B cell (primary cell): ENCODE measurements around the gene SHPK. TPM values are rescaled to one million over a fixed set of nuclear protein-coding genes. Genes with fewer than 3 reads are reported as not detected.

Experiments
- ATAC-seq: fragments of 200-7000 bp; cut with Tn5 transposase; one replicate; pipeline ENCODE4 v1.10.0; 2021; ENCODE audit warnings: low read depth, mild to moderate bottlenecking, moderate number of reproducible peaks, moderate library complexity
- CTCF ChIA-PET: fragments of 350-600 bp; sonication (Branson Sonifier 250); formaldehyde crosslinking; loops from one replicate; lab custom pipeline; 2021; ENCODE audit warnings: antibody characterized with exemption, inconsistent platforms; lab: Charles Lee
- POLR2A ChIA-PET: fragments of 350-600 bp; sonication (Branson Sonifier 250); formaldehyde crosslinking; loops from one replicate; lab custom pipeline; 2021; ENCODE audit warnings: antibody characterized with exemption; lab: Charles Lee
- DNase-seq: peaks from one replicate; pipeline ENCODE4 v3.0.0; 2013
- H2AFZ ChIP-seq: 2 replicates; pipeline ENCODE4 v1.6.1; 2012; ENCODE audit warnings: mild to moderate bottlenecking, low read depth, low read length; ENCODE audit not compliant: insufficient read depth, poor library complexity, severe bottlenecking
- H3K27ac ChIP-seq, 2 donors: 1 replicate in 1 of 2; 2 replicates in 1 of 2; pipeline ENCODE4 v1.5.1; 2012 to 2013; ENCODE audit warnings: low read length in 2 of 2, mild to moderate bottlenecking in 2 of 2, moderate library complexity in 1 of 2
- H3K27me3 ChIP-seq, 4 experiments: fragments of 200-600 bp in 1 of 4; sonication (generic) in 1 of 4; replicated peaks in 1 of 4; 1 replicate in 2 of 4; 2 replicates in 2 of 4; pipeline versions ENCODE4 v1.6.1 to v1.7.0; 2013 to 2016; ENCODE audit warnings: low read length in 3 of 4, mild to moderate bottlenecking in 2 of 4, mixed read lengths in 1 of 4, moderate library complexity in 1 of 4; ENCODE audit not compliant: insufficient read depth in 4 of 4, control insufficient read depth in 3 of 4; ENCODE audit errors: control extremely low read depth in 1 of 4
- H3K36me3 ChIP-seq, 2 experiments: replicated peaks in 1 of 2; 1 replicate in 1 of 2; 2 replicates in 1 of 2; pipeline versions ENCODE4 v1.6.1 to v1.7.1; 2013; ENCODE audit warnings: low read length in 1 of 2; ENCODE audit not compliant: insufficient read depth in 2 of 2, control insufficient read depth in 1 of 2; ENCODE audit errors: control extremely low read depth in 1 of 2, extremely low read depth in 1 of 2
- H3K4me1 ChIP-seq, 2 donors: fragments of 200-600 bp in 1 of 2; sonication (generic) in 1 of 2; 1 replicate in 1 of 2; 2 replicates in 1 of 2; pipeline versions ENCODE4 v1.5.1 to v1.6.1; 2013 to 2017; ENCODE audit warnings: low read length in 2 of 2; ENCODE audit not compliant: control insufficient read depth in 2 of 2, insufficient read depth in 2 of 2
- H3K4me2 ChIP-seq: replicated peaks from 2 replicates; pipeline ENCODE3; 2012; ENCODE audit warnings: mild to moderate bottlenecking, low read depth, low read length; ENCODE audit not compliant: poor library complexity, severe bottlenecking
- H3K4me3 ChIP-seq, 5 experiments: fragments of 200-600 bp in 1 of 5; sonication (generic) in 1 of 5; 1 replicate in 3 of 5; 2 replicates in 2 of 5; pipeline versions ENCODE4 v1.5.1 to v1.7.0; 2011 to 2016; ENCODE audit warnings: low read length in 4 of 5, mild to moderate bottlenecking in 4 of 5, low read depth in 2 of 5, control low read depth in 1 of 5, moderate library complexity in 1 of 5; ENCODE audit not compliant: insufficient read depth in 1 of 5; ENCODE audit errors: control extremely low read depth in 1 of 5, extremely low read depth in 1 of 5
- H3K79me2 ChIP-seq: fragments of 200-600 bp; sonication (generic); one replicate; pipeline ENCODE4 v1.6.0; 2016; ENCODE audit warnings: low read length; ENCODE audit not compliant: control insufficient read depth, insufficient read depth
- H3K9ac ChIP-seq: fragments of 200-600 bp; sonication (generic); 2 replicates; pipeline ENCODE4 v1.6.1; 2017; ENCODE audit warnings: mild to moderate bottlenecking, low read length, moderate library complexity
- H3K9me3 ChIP-seq, 3 donors: one replicate each; pipeline versions ENCODE4 v1.6.1 to v1.7.1; 2013; ENCODE audit warnings: low read length in 2 of 3; ENCODE audit not compliant: control insufficient read depth in 2 of 3, insufficient read depth in 1 of 3; ENCODE audit errors: control extremely low read depth in 1 of 3
- H4K20me1 ChIP-seq: 2 replicates; pipeline ENCODE4 v1.6.0; 2012; ENCODE audit warnings: mild to moderate bottlenecking, low read length; ENCODE audit not compliant: insufficient read depth, control insufficient read depth, poor library complexity, severe bottlenecking
- H3K27ac Mint-ChIP-seq: one replicate; pipeline ENCODE4 v1.8.0; 2021; ENCODE audit warnings: mixed read lengths
- H3K27me3 Mint-ChIP-seq: one replicate; pipeline ENCODE4 v1.8.0; 2021; ENCODE audit warnings: mixed read lengths
- H3K4me1 Mint-ChIP-seq: one replicate; pipeline ENCODE4 v1.8.0; 2021; ENCODE audit warnings: mixed read lengths
- H3K4me3 Mint-ChIP-seq: one replicate; pipeline ENCODE4 v1.8.0; 2021; ENCODE audit warnings: mixed read lengths
- H3K9me3 Mint-ChIP-seq: one replicate; pipeline ENCODE4 v1.8.0; 2022; ENCODE audit warnings: mixed read lengths; ENCODE audit not compliant: insufficient read depth
- CTCF ChIP-seq: fragments of 200-600 bp; IDR thresholded peaks from one replicate; pipeline ENCODE4 v1.8.0; 2022; ENCODE audit warnings: antibody characterized with exemption, mild to moderate bottlenecking
- EZH2 ChIP-seq: IDR thresholded peaks from 2 replicates; pipeline ENCODE4 v1.6.1; 2012; ENCODE audit warnings: borderline replicate concordance, low read depth, mild to moderate bottlenecking, moderate library complexity, low read length; ENCODE audit not compliant: insufficient read depth, poor library complexity, severe bottlenecking
- whole genome bisulfite sequencing: methylation state at CpG from one replicate; pipeline ENCODE4 v1.1.5; 2013; ENCODE audit warnings: missing lambda C conversion rate; ENCODE audit not compliant: insufficient coverage; 5-methylcytosine and 5-hydroxymethylcytosine counted together
- intact Hi-C: fragments of 100-400 bp; cut with micrococcal nuclease; formaldehyde crosslinking; loops from one replicate; pipeline ENCODE4 v1.10.0; 2022
- polyA plus RNA-seq: library from polyadenylated mRNA; depleted of rRNA; stranded (reverse); fragments of >200 nt; gene quantifications from 2 replicates; pipeline ENCODE4 v1.2.3, GENCODE V29; 2012
- total RNA-seq, 2 donors: library from RNA; stranded (reverse); fragments of 120-200 nt in 1 of 2; gene quantifications; 1 replicate in 1 of 2; 2 replicates in 1 of 2; pipeline versions ENCODE4 v1.2.3 to v1.2.4, GENCODE V29; 2013 to 2022

Gene SHPK
- total and polyA plus RNA-seq, 2 donors (not counting 1 experiment from before 2014, with no cell fraction given), result 5.9 to 16.1 TPM

- Mint-ChIP-seq H3K4me1 (peaks cover 33% of the 10 kb centered on the region), H3K27ac (no peak overlapping the region), H3K4me3 (no peak overlapping the region), H3K27me3 (no peaks in the 10 kb centered on the region), H3K9me3 (no peaks in the 10 kb centered on the region)
- H3K4me1 ChIP-seq, result peaks cover 11 to 20% of the 10 kb centered on the region in 2 donors
- H2AFZ ChIP-seq, result no peak overlapping the region
- DNase-seq, result no peak
- ChIA-PET POLR2A (no interaction called here), CTCF (no interaction called here)
- intact Hi-C loops, result no loop called here
- no peaks in the 10 kb centered on the region for H3K9me3 ChIP-seq
- no peaks in the 10 kb centered on the region for H4K20me1 ChIP-seq
- WGBS, result 100% methylated on average over 3 of the region's 3 CpGs
- no peak overlapping the region for H3K9ac ChIP-seq
- H3K27me3 ChIP-seq, result no peaks in the 10 kb centered on the region
- no peak overlapping the region for H3K4me2 ChIP-seq
- H3K36me3 ChIP-seq, result no peaks in the 10 kb centered on the region
- peaks cover 20% of the 10 kb centered on the region for H3K79me2 ChIP-seq
- TF ChIP-seq CTCF (no peak), EZH2 (no peak)
- ATAC-seq, result no peak
- H3K4me3 ChIP-seq, result no peak overlapping the region
- H3K27ac ChIP-seq, result no peak overlapping the region
Observed at GRCh38 chr17:3641014-3641413, 5.0 kb upstream of the SHPK start.

GRCh38 chr17:3639981-3640596 is 4.0 kb upstream of the SHPK start:
- ATAC-seq (no peak), DNase-seq (no peak)
- no peaks in the 10 kb centered on the region for H3K9me3 Mint-ChIP-seq
- no peak overlapping the region for H2AFZ ChIP-seq
- no peaks in the 10 kb centered on the region for H3K36me3 ChIP-seq
- peaks cover 5 to 17% of the 10 kb centered on the region in 2 donors for H3K4me1 ChIP-seq
- H3K4me3 Mint-ChIP-seq, result no peak overlapping the region
- no peaks in the 10 kb centered on the region for H3K27me3 Mint-ChIP-seq
- peaks cover 28% of the 10 kb centered on the region for H3K4me1 Mint-ChIP-seq
- ChIA-PET CTCF (no interaction called here), POLR2A (no interaction called here)
- no peaks in the 10 kb centered on the region for H3K9me3 ChIP-seq
- H3K27me3 ChIP-seq, result no peaks in the 10 kb centered on the region
- H3K9ac ChIP-seq, result no peak overlapping the region
- no peaks in the 10 kb centered on the region for H4K20me1 ChIP-seq
- no peak overlapping the region for H3K27ac ChIP-seq
- WGBS, result 9% methylated on average over 7 of the region's 7 CpGs
- intact Hi-C loops, result no loop called here
- no peak overlapping the region for H3K4me3 ChIP-seq
- peaks cover 26% of the 10 kb centered on the region for H3K79me2 ChIP-seq
- H3K27ac Mint-ChIP-seq, result peak overlapping the region; percentile 5
- no peak overlapping the region for H3K4me2 ChIP-seq
- TF ChIP-seq CTCF, result no peak
- TF ChIP-seq EZH2, result no peak
